Hepatocyte (in vitro differentiated cells): ENCODE measurements around the gene KNDC1.

Source experiments
- EZH2 ChIP-seq: fragments of 200-600 bp; sonication (generic); IDR thresholded peaks from 2 replicates; pipeline ENCODE4 v1.6.1; 2016; ENCODE audit warnings: antibody characterized with exemption, mild to moderate bottlenecking, borderline replicate concordance
- TF ChIP-seq, protein P1 (sequence below): fragments of 200-600 bp; sonication (generic); IDR thresholded peaks from 2 replicates; pipeline ENCODE4 v1.5.1; 2016; ENCODE audit warnings: antibody characterized with exemption, mild to moderate bottlenecking; ENCODE audit not compliant: poor library complexity

DNA sequence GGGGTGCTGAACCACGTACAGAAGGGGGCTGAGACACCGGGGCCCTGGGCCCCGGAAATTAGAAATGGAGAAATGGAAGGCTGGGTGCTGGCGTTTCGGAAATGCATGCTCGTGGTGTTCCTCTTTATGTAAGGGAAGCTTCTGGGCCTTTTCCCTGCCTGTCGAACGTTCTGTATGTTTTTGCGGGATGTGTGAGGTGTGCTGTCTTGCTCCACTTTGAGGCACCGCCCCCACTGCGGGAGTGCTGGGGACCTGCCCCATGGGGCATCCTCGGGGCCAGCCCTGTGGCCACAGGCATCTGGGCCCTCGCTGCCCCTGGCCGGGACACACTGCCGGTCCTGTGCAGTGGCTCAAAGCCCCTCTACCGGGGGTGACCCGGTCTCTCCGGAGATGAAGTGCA, 75.9 kb downstream of the KNDC1 start:
- no peak for TF ChIP-seq EZH2
- TF ChIP-seq, protein P1, sequence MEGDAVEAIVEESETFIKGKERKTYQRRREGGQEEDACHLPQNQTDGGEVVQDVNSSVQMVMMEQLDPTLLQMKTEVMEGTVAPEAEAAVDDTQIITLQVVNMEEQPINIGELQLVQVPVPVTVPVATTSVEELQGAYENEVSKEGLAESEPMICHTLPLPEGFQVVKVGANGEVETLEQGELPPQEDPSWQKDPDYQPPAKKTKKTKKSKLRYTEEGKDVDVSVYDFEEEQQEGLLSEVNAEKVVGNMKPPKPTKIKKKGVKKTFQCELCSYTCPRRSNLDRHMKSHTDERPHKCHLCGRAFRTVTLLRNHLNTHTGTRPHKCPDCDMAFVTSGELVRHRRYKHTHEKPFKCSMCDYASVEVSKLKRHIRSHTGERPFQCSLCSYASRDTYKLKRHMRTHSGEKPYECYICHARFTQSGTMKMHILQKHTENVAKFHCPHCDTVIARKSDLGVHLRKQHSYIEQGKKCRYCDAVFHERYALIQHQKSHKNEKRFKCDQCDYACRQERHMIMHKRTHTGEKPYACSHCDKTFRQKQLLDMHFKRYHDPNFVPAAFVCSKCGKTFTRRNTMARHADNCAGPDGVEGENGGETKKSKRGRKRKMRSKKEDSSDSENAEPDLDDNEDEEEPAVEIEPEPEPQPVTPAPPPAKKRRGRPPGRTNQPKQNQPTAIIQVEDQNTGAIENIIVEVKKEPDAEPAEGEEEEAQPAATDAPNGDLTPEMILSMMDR: no peak
